ENCODE results near the gene PDIA5. TPM values are rescaled to one million over a fixed set of nuclear protein-coding genes. Genes with fewer than 3 reads are reported as not detected.

PDIA5 gene
- total and polyA plus RNA-seq, 4 donors, result 36.8 to 94.6 (median 63.3) TPM

DNA sequence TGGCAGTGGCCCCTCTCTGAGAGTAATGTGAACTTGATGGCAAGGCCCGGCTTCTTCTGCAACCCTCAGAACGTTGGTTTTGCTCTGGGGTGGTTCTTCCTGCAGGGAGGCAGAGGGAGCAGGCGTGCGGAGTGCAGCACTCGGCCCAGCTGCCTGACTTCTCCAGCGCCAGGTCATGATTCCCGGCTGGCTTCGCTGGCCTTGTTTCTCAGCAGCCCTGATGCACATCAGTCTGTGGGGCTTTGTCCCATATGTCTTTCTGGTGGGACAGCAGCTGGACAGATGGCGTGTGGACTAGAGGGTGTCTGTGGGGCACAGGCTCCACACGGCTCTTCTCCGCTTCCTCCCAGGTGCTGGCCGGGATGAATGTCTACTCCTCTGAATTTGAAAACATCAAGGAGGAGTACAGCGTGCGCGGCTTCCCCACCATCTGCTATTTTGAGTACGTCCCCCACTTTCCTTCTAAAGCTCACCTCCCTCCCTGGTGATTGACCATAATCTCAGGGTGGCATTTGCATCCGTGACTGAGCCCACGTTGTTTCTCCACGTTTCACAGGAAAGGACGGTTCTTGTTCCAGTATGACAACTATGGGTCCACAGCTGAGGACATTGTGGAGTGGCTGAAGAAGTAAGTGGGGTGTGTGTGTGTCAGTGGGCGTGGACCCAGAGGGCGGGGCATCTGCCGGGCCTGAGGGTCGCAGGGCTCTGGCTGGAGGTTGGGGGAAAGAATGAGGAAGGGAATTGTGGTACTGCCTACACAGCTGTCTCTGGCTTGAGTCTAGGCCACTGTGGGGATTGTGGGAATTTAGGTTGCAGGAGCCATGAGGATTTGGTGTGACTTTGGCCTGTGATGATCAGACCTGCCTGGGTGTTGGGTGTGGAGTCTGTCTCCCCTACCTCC lies 57.1 kb downstream of the PDIA5 start:
- 92% methylated on average over 24 of the region's 24 CpGs for WGBS
- DNase-seq (ENCODE audit: low spot score), result no peak
- H3K4me3 ChIP-seq (ENCODE audit: low read depth in 1 of 3, low read length in 3 of 3), result no peak overlapping the region
- no peaks in the 10 kb centered on the region for H3K9me3 ChIP-seq (ENCODE audit: control insufficient read depth in 4 of 4, low read length in 3 of 4)
- no peak overlapping the region for H3K27ac ChIP-seq (ENCODE audit: low read depth in 1 of 2, low read length in 2 of 2)
- TF ChIP-seq REST (IDR thresholded peaks at IDR 0.05), result no peak
- TF ChIP-seq HNF4A (conservative IDR thresholded peaks at IDR 0.05), result no peak
- no peak for TF ChIP-seq EGR1 (IDR thresholded peaks at IDR 0.05; ENCODE audit: low read depth in 2 of 2)
- no peak for TF ChIP-seq NR2F2 (IDR thresholded peaks at IDR 0.05)
- TF ChIP-seq RXRA (IDR thresholded peaks at IDR 0.05), result no peak
- TF ChIP-seq JUND (IDR thresholded peaks at IDR 0.05), result no peak
- TF ChIP-seq, protein P1, sequence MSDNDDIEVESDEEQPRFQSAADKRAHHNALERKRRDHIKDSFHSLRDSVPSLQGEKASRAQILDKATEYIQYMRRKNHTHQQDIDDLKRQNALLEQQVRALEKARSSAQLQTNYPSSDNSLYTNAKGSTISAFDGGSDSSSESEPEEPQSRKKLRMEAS (IDR thresholded peaks at IDR 0.05), result no peak
- TF ChIP-seq TAF1 (conservative IDR thresholded peaks at IDR 0.05), result no peak
- no peak for TF ChIP-seq GABPA (IDR thresholded peaks at IDR 0.05 in 1 of 2, conservative IDR thresholded peaks at IDR 0.05 in 1 of 2)
- TF ChIP-seq SP1 (IDR thresholded peaks at IDR 0.05), result no peak
- TF ChIP-seq FOXA2 (IDR thresholded peaks at IDR 0.05), result no peak
- TF ChIP-seq, protein P2, sequence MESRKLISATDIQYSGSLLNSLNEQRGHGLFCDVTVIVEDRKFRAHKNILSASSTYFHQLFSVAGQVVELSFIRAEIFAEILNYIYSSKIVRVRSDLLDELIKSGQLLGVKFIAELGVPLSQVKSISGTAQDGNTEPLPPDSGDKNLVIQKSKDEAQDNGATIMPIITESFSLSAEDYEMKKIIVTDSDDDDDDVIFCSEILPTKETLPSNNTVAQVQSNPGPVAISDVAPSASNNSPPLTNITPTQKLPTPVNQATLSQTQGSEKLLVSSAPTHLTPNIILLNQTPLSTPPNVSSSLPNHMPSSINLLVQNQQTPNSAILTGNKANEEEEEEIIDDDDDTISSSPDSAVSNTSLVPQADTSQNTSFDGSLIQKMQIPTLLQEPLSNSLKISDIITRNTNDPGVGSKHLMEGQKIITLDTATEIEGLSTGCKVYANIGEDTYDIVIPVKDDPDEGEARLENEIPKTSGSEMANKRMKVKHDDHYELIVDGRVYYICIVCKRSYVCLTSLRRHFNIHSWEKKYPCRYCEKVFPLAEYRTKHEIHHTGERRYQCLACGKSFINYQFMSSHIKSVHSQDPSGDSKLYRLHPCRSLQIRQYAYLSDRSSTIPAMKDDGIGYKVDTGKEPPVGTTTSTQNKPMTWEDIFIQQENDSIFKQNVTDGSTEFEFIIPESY (IDR thresholded peaks at IDR 0.05), result no peak
- no peak for TF ChIP-seq RAD21 (IDR thresholded peaks at IDR 0.05)
- no peak for TF ChIP-seq YY1 (IDR thresholded peaks at IDR 0.05)
- no peak for TF ChIP-seq FOXA1 (IDR thresholded peaks at IDR 0.05)
- TF ChIP-seq, protein P3, sequence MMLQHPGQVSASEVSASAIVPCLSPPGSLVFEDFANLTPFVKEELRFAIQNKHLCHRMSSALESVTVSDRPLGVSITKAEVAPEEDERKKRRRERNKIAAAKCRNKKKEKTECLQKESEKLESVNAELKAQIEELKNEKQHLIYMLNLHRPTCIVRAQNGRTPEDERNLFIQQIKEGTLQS (IDR thresholded peaks at IDR 0.05), result no peak
- TF ChIP-seq HNF4G (IDR thresholded peaks at IDR 0.05), result no peak
- TF ChIP-seq, protein P4, sequence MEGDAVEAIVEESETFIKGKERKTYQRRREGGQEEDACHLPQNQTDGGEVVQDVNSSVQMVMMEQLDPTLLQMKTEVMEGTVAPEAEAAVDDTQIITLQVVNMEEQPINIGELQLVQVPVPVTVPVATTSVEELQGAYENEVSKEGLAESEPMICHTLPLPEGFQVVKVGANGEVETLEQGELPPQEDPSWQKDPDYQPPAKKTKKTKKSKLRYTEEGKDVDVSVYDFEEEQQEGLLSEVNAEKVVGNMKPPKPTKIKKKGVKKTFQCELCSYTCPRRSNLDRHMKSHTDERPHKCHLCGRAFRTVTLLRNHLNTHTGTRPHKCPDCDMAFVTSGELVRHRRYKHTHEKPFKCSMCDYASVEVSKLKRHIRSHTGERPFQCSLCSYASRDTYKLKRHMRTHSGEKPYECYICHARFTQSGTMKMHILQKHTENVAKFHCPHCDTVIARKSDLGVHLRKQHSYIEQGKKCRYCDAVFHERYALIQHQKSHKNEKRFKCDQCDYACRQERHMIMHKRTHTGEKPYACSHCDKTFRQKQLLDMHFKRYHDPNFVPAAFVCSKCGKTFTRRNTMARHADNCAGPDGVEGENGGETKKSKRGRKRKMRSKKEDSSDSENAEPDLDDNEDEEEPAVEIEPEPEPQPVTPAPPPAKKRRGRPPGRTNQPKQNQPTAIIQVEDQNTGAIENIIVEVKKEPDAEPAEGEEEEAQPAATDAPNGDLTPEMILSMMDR (IDR thresholded peaks at IDR 0.05; ENCODE audit: low read depth, low read length, missing input control), result no peak
- H3K27me3 ChIP-seq (ENCODE audit: control insufficient read depth in 4 of 4, insufficient read depth in 4 of 4, low read length in 3 of 4), result no peaks in the 10 kb centered on the region
- peaks cover 4 to 75% (median 55%) of the 10 kb centered on the region in 4 donors for H3K36me3 ChIP-seq (ENCODE audit: control insufficient read depth in 4 of 4, insufficient read depth in 3 of 4, low read depth in 1 of 4, low read length in 3 of 4)
- H3K4me1 ChIP-seq (ENCODE audit: control insufficient read depth in 4 of 4, insufficient read depth in 4 of 4, low read length in 3 of 4), result peaks cover 0 to 23% (median 11%) of the 10 kb centered on the region in 4 donors
- no peak overlapping the region for H3K9ac ChIP-seq (ENCODE audit: low read depth in 1 of 2, low read length in 2 of 2)
